Measurements from ENCODE around the gene REM2.

The REM2 gene, protein sequence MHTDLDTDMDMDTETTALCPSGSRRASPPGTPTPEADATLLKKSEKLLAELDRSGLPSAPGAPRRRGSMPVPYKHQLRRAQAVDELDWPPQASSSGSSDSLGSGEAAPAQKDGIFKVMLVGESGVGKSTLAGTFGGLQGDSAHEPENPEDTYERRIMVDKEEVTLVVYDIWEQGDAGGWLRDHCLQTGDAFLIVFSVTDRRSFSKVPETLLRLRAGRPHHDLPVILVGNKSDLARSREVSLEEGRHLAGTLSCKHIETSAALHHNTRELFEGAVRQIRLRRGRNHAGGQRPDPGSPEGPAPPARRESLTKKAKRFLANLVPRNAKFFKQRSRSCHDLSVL

DNA sequence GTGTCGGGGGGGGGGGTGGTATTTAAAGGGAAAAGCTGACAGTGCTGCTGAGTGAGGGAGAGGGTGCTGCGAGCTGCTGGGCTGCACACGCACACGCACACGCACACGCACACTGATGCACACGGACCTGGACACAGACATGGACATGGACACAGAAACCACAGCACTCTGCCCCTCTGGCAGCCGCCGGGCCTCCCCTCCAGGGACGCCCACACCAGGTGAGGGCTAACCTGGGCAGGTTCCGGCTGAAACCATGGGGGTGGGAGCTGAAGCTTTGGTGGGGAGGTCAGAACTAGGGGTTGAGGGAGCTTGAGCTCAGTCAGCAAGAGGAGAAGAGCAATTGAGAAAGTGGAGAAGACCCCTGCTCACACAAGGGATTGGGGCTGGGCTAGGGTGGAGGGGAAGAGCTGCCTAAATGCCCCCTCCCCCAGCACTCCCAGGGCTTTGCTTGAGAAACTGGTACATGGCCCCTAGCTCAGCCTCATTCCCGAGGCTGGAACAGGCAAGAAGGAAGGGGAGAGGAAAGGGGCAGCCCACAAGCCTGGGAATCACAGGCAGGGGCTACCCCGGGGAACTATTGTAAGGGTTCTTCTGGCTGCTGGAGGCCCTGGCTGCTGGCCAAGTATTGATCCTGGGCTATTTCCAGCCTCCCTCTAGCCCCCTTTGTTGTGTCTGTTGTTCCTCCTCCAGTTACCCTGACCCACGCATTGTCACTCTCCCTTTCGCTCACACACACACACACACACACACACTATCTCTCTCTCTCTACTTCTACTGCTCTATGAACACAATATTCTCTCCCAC lies at the start of gene REM2:
REM2 (plus strand) TSS at position 50 of the 804 bp plus-strand sequence; CDS start at position 116, 66 bp downstream.
- H3K36me3 ChIP-seq (ENCODE audit: insufficient read depth, low read length): no peaks in the 10 kb centered on the region
- H3K9me3 ChIP-seq (ENCODE audit: low read length): no peaks in the 10 kb centered on the region
- peak within 1 kb of the TSS; percentile 24 for H2AFZ ChIP-seq (ENCODE audit: low read depth, low read length)
- H3K4me1 ChIP-seq (ENCODE audit: insufficient read depth, low read length): peaks cover 58% of the 10 kb centered on the region
- H3K27me3 ChIP-seq (ENCODE audit: insufficient read depth, low read length): no peaks in the 10 kb centered on the region
- peak within 1 kb of the TSS; percentile 47 for H3K4me3 ChIP-seq (ENCODE audit: low read length)

DNA sequence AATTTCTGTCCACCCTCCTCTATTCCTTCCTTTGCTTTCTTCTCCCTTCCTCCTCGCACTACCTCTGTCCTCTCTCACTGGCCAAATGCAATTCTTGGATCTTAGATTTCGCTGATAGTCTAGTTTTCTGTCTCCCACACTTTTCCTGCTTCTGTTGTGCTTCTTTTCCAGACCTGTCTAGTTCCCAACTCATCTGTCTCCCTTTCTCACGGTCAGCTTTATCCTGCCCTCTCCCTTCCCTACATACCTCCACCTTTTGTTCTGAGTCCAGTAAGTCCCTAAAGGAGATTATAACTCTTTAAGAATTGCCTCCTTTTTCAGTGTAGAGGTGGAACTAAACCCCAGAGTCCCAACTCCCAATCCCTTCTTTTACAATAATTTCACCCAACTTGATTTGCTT lies 47.5 kb upstream of the REM2 start:
- Histone ChIP-seq H3K36me3 (ENCODE audit: insufficient read depth, low read length) (peaks cover 26% of the 10 kb centered on the region), H2AFZ (ENCODE audit: low read depth, low read length) (no peak overlapping the region), H3K27me3 (ENCODE audit: insufficient read depth, low read length) (no peaks in the 10 kb centered on the region), H3K4me3 (ENCODE audit: low read length) (no peak overlapping the region), H3K9me3 (ENCODE audit: low read length) (no peaks in the 10 kb centered on the region), H3K4me1 (ENCODE audit: insufficient read depth, low read length) (peaks cover 4% of the 10 kb centered on the region)

DNA sequence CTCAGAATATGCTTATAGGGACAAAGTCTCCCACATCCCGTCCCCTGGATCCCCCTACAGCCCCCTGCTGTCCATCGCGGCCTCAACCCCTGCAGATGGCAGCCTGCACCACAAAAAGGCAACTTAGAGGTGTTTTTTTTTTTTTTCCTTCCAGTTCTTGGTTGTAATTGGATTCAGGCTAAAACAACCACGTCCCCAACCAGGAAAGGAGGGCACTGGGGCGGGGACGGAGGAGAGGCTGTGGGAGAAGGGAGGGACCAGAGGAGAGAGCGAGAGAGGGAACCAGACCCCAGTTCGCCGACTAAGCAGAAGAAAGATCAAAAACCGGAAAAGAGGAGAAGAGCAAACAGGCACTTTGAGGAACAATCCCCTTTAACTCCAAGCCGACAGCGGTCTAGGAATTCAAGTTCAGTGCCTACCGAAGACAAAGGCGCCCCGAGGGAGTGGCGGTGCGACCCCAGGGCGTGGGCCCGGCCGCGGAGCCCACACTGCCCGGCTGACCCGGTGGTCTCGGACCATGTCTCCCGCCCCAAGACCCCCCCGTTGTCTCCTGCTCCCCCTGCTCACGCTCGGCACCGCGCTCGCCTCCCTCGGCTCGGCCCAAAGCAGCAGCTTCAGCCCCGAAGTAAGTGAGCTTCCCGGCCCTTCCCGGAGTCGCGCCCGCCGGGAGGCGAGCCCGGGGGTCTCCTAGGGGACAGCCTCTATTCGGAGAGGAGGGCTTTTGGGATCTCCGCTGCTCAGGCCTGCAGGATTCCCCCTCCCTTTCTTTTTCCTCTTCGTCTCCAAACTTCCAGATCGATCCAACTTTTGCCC lies 46.5 kb upstream of the REM2 start, which contains the start of gene MMP14:
MMP14 (plus strand) TSS at position 285 of the 813 bp plus-strand sequence; CDS start at position 518, 233 bp downstream.
- no peak within 1 kb of the TSS for H2AFZ ChIP-seq (ENCODE audit: low read depth, low read length)
- H3K9me3 ChIP-seq (ENCODE audit: low read length): no peaks in the 10 kb centered on the region
- no peaks in the 10 kb centered on the region for H3K27me3 ChIP-seq (ENCODE audit: insufficient read depth, low read length)
- H3K36me3 ChIP-seq (ENCODE audit: insufficient read depth, low read length): peaks cover 24% of the 10 kb centered on the region
- no peaks in the 10 kb centered on the region for H3K4me1 ChIP-seq (ENCODE audit: insufficient read depth, low read length)
- H3K4me3 ChIP-seq (ENCODE audit: low read length): no peak within 1 kb of the TSS

DNA sequence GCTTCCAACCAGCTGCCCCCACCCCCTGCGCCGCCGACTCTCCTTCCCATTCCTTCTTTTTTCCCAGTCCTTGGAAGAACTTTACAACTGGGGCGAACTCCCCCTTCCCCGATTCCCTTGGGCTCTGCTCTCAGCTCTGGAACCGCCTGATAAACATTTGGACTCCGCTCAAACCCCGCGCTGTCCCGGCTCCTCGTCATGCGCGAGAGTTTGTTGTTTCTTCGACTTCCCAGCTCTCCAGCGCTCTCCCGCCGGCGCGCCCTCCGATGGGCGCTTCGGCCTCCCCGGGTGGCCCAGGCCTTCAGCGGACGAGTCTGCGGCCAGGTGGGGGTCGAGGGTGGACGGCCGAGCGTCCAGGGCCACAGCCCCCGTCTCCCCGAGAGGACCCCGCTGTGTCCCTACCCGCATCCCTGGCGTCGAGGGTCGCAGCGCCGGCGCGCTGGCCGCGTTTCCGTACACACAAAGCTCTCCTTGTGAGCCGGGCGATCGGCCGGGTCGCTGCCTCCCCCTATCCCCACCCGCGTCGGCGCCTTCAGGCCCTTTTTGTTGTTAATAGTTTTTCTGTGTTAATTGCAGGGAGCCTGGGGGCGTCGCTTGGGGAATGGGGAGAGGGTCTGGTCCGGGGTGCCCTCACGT lies 45.8 kb upstream of the REM2 start:
- H3K27me3 ChIP-seq (ENCODE audit: insufficient read depth, low read length): no peaks in the 10 kb centered on the region
- peaks cover 24% of the 10 kb centered on the region for H3K36me3 ChIP-seq (ENCODE audit: insufficient read depth, low read length)
- no peaks in the 10 kb centered on the region for H3K4me1 ChIP-seq (ENCODE audit: insufficient read depth, low read length)
- no peaks in the 10 kb centered on the region for H3K9me3 ChIP-seq (ENCODE audit: low read length)
- H2AFZ ChIP-seq (ENCODE audit: low read depth, low read length): no peak overlapping the region
- H3K4me3 ChIP-seq (ENCODE audit: low read length): no peak overlapping the region

DNA sequence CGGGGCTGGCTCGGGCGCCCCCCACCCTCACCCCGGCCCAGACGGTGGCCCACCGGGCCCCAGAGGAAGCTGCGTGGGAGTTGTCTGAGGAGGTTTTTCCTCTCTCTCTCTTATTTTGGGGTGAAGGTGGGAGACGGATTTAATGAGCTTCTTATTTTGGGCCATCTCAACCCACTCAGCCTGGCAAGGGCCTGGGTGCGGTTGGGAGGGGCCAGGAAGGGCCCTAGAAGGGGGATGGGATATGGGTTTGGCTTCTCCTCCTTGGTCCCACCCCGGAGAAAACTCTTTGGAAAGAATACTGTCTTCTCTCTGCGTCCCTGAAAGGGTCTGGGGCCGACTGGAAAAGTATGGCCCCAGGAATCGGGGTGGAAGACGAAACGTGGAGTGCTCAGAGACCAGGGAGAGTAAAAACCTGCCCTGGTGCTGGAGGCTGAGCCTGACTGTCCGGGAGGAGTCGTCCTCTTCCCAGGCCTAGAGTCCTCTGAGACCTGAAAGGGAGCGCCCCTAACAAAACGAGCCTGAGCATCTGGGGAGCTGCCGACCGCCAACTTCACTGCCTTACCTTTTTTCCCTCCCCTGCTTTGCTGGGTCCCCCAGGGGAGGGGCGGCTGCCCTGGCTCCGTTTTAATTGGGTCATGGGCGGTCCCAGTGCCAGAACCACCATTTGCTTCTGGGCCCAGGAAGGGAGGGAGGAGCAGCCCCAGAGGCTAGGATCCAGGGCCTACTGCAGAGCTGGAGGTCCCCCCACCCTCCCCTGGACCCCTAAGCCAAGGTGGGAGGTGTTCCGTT lies 45.1 kb upstream of the REM2 start:
- Histone ChIP-seq H3K36me3 (ENCODE audit: insufficient read depth, low read length) (peaks cover 24% of the 10 kb centered on the region), H3K9me3 (ENCODE audit: low read length) (no peaks in the 10 kb centered on the region), H3K27me3 (ENCODE audit: insufficient read depth, low read length) (no peaks in the 10 kb centered on the region), H3K4me3 (ENCODE audit: low read length) (no peak overlapping the region), H3K4me1 (ENCODE audit: insufficient read depth, low read length) (no peaks in the 10 kb centered on the region), H2AFZ (ENCODE audit: low read depth, low read length) (no peak overlapping the region)

DNA sequence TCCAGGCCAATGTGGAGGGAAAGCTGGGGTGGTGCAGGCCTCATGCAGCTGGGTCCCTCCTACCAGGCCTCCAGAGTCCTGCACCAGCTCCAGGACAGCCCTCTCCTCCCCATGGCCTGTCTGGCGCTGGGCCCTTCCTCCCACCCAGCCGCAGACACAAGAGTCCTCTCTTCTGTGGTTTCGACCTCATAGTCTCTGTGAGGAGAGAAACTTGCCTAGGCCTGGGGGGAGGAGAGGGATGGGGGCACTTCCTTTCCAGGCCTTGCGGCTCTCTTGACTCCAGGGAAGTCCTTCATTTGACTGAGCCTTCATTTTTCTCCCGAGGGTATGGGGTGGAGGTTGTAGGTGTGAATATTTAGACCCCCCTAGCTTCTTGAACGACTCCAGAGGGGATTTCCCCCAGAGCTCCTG lies 44.4 kb upstream of the REM2 start:
- Histone ChIP-seq H3K4me3 (ENCODE audit: low read length) (no peak overlapping the region), H3K9me3 (ENCODE audit: low read length) (no peaks in the 10 kb centered on the region), H3K36me3 (ENCODE audit: insufficient read depth, low read length) (peaks cover 18% of the 10 kb centered on the region), H3K4me1 (ENCODE audit: insufficient read depth, low read length) (no peaks in the 10 kb centered on the region), H2AFZ (ENCODE audit: low read depth, low read length) (no peak overlapping the region), H3K27me3 (ENCODE audit: insufficient read depth, low read length) (no peaks in the 10 kb centered on the region)

DNA sequence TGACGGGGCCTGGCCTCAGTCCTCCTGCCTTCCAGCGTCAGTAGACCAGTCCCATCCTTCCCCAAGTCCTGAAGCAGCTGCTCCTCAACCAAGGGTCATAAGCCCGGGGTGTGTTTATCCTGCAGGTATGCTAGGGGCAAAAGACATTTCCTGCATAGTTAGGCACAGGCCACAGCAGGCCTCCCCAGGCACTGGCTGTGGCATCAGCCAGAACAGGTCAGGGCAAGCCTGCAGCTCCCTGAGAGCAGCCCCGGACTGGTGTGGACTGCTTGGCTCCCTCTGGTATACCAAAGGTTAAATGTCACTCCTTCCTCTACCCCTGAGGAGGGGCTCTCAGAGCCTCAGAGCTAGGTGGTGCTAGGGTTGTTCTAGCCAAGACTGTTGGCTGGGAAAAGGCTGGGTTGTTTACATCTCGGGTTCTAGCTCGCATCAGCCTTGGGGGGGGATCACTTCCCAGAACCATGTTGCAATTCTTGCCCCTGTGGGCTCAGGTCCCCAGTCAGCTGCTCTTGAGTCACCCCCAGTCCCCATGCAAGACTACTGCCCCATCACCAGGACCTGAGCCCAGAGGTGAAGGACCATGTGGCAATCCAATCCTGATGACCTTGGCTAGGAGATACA lies 43.8 kb upstream of the REM2 start:
- no peaks in the 10 kb centered on the region for H3K27me3 ChIP-seq (ENCODE audit: insufficient read depth, low read length)
- no peaks in the 10 kb centered on the region for H3K9me3 ChIP-seq (ENCODE audit: low read length)
- no peak overlapping the region for H3K4me3 ChIP-seq (ENCODE audit: low read length)
- H3K36me3 ChIP-seq (ENCODE audit: insufficient read depth, low read length): peaks cover 12% of the 10 kb centered on the region
- H2AFZ ChIP-seq (ENCODE audit: low read depth, low read length): no peak overlapping the region
- H3K4me1 ChIP-seq (ENCODE audit: insufficient read depth, low read length): no peaks in the 10 kb centered on the region

DNA sequence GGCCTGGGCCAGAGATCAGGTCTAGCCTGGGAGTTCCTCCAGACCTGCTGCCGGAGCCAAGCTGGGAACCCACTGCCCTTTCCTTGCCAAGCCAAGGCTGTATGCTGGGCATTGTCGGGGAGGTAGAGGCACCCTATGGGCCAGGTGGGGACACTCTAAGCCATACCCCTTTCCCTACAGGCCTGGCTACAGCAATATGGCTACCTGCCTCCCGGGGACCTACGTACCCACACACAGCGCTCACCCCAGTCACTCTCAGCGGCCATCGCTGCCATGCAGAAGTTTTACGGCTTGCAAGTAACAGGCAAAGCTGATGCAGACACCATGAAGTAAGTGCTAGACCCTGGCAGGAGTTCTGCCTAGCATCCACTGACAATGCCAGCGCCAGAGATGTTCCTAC lies 41.7 kb upstream of the REM2 start:
- no peaks in the 10 kb centered on the region for H3K9me3 ChIP-seq (ENCODE audit: low read length)
- H3K36me3 ChIP-seq (ENCODE audit: insufficient read depth, low read length): no peaks in the 10 kb centered on the region
- H3K4me3 ChIP-seq (ENCODE audit: low read length): no peak overlapping the region
- no peaks in the 10 kb centered on the region for H3K27me3 ChIP-seq (ENCODE audit: insufficient read depth, low read length)
- no peak overlapping the region for H2AFZ ChIP-seq (ENCODE audit: low read depth, low read length)
- no peaks in the 10 kb centered on the region for H3K4me1 ChIP-seq (ENCODE audit: insufficient read depth, low read length)

DNA sequence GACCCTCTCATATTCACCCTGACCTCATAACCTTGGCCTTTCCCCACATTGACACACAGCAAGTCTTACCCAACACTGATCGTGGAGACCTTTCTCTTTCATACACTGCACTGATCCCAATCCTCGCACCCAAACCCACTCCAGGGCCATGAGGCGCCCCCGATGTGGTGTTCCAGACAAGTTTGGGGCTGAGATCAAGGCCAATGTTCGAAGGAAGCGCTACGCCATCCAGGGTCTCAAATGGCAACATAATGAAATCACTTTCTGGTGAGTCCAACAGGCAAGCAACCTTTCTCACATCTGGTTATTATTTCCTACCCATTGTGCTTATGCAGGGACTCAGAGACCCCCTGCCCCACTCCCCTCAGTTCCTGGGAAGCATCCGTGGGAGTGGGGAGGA lies 41.3 kb upstream of the REM2 start:
- no peaks in the 10 kb centered on the region for H3K4me1 ChIP-seq (ENCODE audit: insufficient read depth, low read length)
- no peaks in the 10 kb centered on the region for H3K27me3 ChIP-seq (ENCODE audit: insufficient read depth, low read length)
- no peaks in the 10 kb centered on the region for H3K9me3 ChIP-seq (ENCODE audit: low read length)
- H2AFZ ChIP-seq (ENCODE audit: low read depth, low read length): no peak overlapping the region
- H3K4me3 ChIP-seq (ENCODE audit: low read length): no peak overlapping the region
- H3K36me3 ChIP-seq (ENCODE audit: insufficient read depth, low read length): no peaks in the 10 kb centered on the region

DNA sequence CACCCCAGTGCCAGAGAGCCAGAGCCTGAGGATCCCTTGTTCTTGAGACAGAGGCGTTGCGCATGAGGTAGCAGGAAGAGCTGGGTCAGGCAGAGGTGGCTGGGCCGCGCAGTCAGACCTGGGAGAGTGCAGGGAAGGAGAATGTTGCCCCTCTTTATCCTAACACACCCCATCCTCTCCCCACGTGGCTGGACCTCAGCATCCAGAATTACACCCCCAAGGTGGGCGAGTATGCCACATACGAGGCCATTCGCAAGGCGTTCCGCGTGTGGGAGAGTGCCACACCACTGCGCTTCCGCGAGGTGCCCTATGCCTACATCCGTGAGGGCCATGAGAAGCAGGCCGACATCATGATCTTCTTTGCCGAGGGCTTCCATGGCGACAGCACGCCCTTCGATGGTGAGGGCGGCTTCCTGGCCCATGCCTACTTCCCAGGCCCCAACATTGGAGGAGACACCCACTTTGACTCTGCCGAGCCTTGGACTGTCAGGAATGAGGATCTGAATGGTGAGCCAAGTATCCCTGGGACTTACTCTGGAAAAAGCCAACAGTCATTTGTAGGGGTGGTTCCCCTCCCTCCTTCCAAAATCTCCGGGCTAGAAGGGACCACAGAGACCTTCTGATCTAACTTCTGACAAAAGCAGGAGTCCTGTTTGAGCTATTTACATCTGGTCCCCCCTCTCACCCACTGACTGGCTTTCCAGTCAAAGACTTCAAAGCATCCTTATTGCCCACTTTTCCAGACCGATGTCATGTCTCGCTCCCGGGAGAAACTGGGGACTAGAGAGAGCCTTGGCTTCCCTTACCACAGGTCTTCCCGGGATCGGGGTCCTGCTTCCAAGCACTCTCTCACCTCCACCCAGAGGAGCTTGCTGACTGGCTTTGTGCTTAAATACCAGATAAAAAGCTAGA lies 40.6 kb upstream of the REM2 start:
- H3K36me3 ChIP-seq (ENCODE audit: insufficient read depth, low read length): no peaks in the 10 kb centered on the region
- no peaks in the 10 kb centered on the region for H3K4me1 ChIP-seq (ENCODE audit: insufficient read depth, low read length)

More for the DNA sequence above, 40.6 kb upstream of the REM2 start:
- Histone ChIP-seq H2AFZ (ENCODE audit: low read depth, low read length) (no peak overlapping the region), H3K27me3 (ENCODE audit: insufficient read depth, low read length) (no peaks in the 10 kb centered on the region), H3K4me3 (ENCODE audit: low read length) (no peak overlapping the region), H3K9me3 (ENCODE audit: low read length) (no peaks in the 10 kb centered on the region)

Data from neuron (in vitro differentiated cells).